Measurements from ENCODE around the gene DUSP8. TPM values are rescaled to one million over a fixed set of nuclear protein-coding genes. Genes with fewer than 3 reads are reported as not detected.
A peak's percentile ranks its signal among the peaks of the same experiment; 100 is the strongest.

Gene DUSP8
- total and polyA plus RNA-seq, 9 of the 15 experiments (the other 6 are each of a cell fraction or from before 2014, with no cell fraction given), result 0.14 to 2.0 (median 0.86) TPM; not detected in 2

GRCh38 chr11:1540074-1540473, 32.0 kb downstream of the DUSP8 start:
- CTCF ChIA-PET (ENCODE audit: low intra/inter-chr PET ratio), result no interaction called here

GRCh38 chr11:1538153-1538552, 33.9 kb downstream of the DUSP8 start:
- no TSS peak for BruUV-seq (replicated peaks)
- in situ Hi-C loops (cut with MboI) (no loop called here), intact Hi-C loops (cut with micrococcal nuclease) (no loop called here)
- no peak overlapping the region for H3K9ac ChIP-seq (ENCODE audit: insufficient read depth in 1 of 2, low read depth in 2 of 2, low read length in 2 of 2)
- no peak overlapping the region for H3K27ac ChIP-seq (ENCODE audit: extremely low read depth, low read depth, low read length)
- POLR2A ChIA-PET, result interaction anchor here (0.8 kb wide), 1 partner anchor 9 kb away, joined by 4 read pairs; no protein-coding TSS in a partner anchor
- H3K4me2 ChIP-seq (ENCODE audit: insufficient read depth, low read length), result no peak overlapping the region
- DNase-seq (ENCODE audit: extremely low read depth in 1 of 4, low spot score in 3 of 4) (no peak), FAIRE-seq (no peak), ATAC-seq (no peak)
- no peak overlapping the region for H2AFZ ChIP-seq (ENCODE audit: low read depth, low read length)
- CTCF ChIA-PET (ENCODE audit: low intra/inter-chr PET ratio), result no interaction called here
- peaks cover 9% of the 10 kb centered on the region; the same call in 1 of the 2 replicates for H4K20me1 ChIP-seq (replicated peaks; ENCODE audit: control insufficient read depth, insufficient read depth, low read length)
- H3K36me3 ChIP-seq (ENCODE audit: control insufficient read depth, insufficient read depth, low read length), result peaks cover 5% of the 10 kb centered on the region; the same call in 1 of the 3 replicates
- H3K9me3 ChIP-seq (replicated peaks; ENCODE audit: control insufficient read depth, insufficient read depth, low read depth, low read length), result no peaks in the 10 kb centered on the region
- 31% methylated on average over 5 of the region's 5 CpGs for WGBS (ENCODE audit: insufficient coverage, low coverage, missing lambda C conversion rate)
- H3K4me3 ChIP-seq, result no peak overlapping the region
- peaks cover 4 to 40% of the 10 kb centered on the region in 2 experiments; a peak in 4 of 5 replicates for H3K4me1 ChIP-seq (replicated peaks in 1 of 2; ENCODE audit: control insufficient read depth in 2 of 2, insufficient read depth in 2 of 2, low read length in 2 of 2)
- H3K79me2 ChIP-seq (ENCODE audit: control insufficient read depth, insufficient read depth, low read length), result peaks cover 29% of the 10 kb centered on the region; the same call in 2 of the 3 replicates
- no peaks in the 10 kb centered on the region; a peak in 1 of 5 replicates for H3K27me3 ChIP-seq (ENCODE audit: control insufficient read depth in 2 of 2, insufficient read depth in 2 of 2, low read length in 2 of 2)
- peaks cover 6% of the 10 kb centered on the region for H3K9me1 ChIP-seq (ENCODE audit: control insufficient read depth, insufficient read depth, low read length)
- TF ChIP-seq ZNF274 (IDR thresholded peaks at IDR 0.05; ENCODE audit: borderline replicate concordance, low read depth, low read length) (no peak), CREB5 (CRISPR knock-in tag; IDR thresholded peaks at IDR 0.05) (no peak), KDM1A (IDR thresholded peaks at IDR 0.05) (peak in 1 of 2 experiments; percentile 12; a peak in 1 of 4 replicates), RBM25 (IDR thresholded peaks at IDR 0.05; ENCODE audit: low read depth, low read length, severe bottlenecking) (peak; percentile 96)

More at GRCh38 chr11:1540074-1540473, 32.0 kb downstream of the DUSP8 start:
- DNase-seq (ENCODE audit: extremely low read depth in 1 of 4, low spot score in 3 of 4) (peak in 2 of 4 experiments; percentile 28 to 50), FAIRE-seq (no peak), ATAC-seq (no peak)
- Histone ChIP-seq H3K4me3 (no peak overlapping the region), H3K36me3 (ENCODE audit: control insufficient read depth, insufficient read depth, low read length) (0 out of 3 replicates have a peak, but pooled peaks cover 3% of the 10 kb centered on the region), H2AFZ (ENCODE audit: low read depth, low read length) (0 out of 2 replicates have a peak overlapping the region, but pooled peaks have one; percentile 32), H3K9me1 (ENCODE audit: control insufficient read depth, insufficient read depth, low read length) (no peaks in the 10 kb centered on the region), H3K4me1 (replicated peaks in 1 of 2; ENCODE audit: control insufficient read depth in 2 of 2, insufficient read depth in 2 of 2, low read length in 2 of 2) (peaks cover 4 to 39% of the 10 kb centered on the region in 2 experiments; a peak in 4 of 5 replicates), H3K79me2 (ENCODE audit: control insufficient read depth, insufficient read depth, low read length) (peaks cover 19% of the 10 kb centered on the region; the same call in 2 of the 3 replicates), H3K9me3 (replicated peaks; ENCODE audit: control insufficient read depth, insufficient read depth, low read depth, low read length) (no peaks in the 10 kb centered on the region), H3K9ac (ENCODE audit: insufficient read depth in 1 of 2, low read depth in 2 of 2, low read length in 2 of 2) (no peak overlapping the region), H3K4me2 (ENCODE audit: insufficient read depth, low read length) (peak overlapping the region; percentile 32; the same call in 1 of the 2 replicates), H3K27ac (ENCODE audit: extremely low read depth, low read depth, low read length) (no peak overlapping the region), H4K20me1 (replicated peaks; ENCODE audit: control insufficient read depth, insufficient read depth, low read length) (no peaks in the 10 kb centered on the region; the same call in 1 of the 2 replicates), H3K27me3 (ENCODE audit: control insufficient read depth in 2 of 2, insufficient read depth in 2 of 2, low read length in 2 of 2) (no peaks in the 10 kb centered on the region; a peak in 1 of 5 replicates)
- TF ChIP-seq NBN (IDR thresholded peaks at IDR 0.05; ENCODE audit: low read depth), result no peak
- no peak for TF ChIP-seq ATF1 (CRISPR knock-in tag; IDR thresholded peaks at IDR 0.05)
- peak; percentile 41; the same call in 1 of the 2 replicates for TF ChIP-seq ATF1 (tag; IDR thresholded peaks at IDR 0.05)
- TF ChIP-seq HES1 (IDR thresholded peaks at IDR 0.05; ENCODE audit: low read depth), result peak; percentile 61; the same call in 1 of the 2 replicates
- peak; percentile 23; the same call in 1 of the 2 replicates for TF ChIP-seq CBFA2T3 (IDR thresholded peaks at IDR 0.05)
- 0 out of 2 replicates have a peak, but pooled peaks have one; percentile 25 for TF ChIP-seq CREM (IDR thresholded peaks at IDR 0.05; ENCODE audit: low read depth)
- POLR2A ChIA-PET, result no interaction called here
- 9% methylated on average over 6 of the region's 6 CpGs for WGBS (ENCODE audit: insufficient coverage, low coverage, missing lambda C conversion rate)
- intact Hi-C loops (cut with micrococcal nuclease) (no loop called here), in situ Hi-C loops (cut with MboI) (no loop called here)
- no TSS peak for BruUV-seq (replicated peaks)
